Peyer's patch (tissue), 4 donors: ENCODE data around the gene ACADS. TPM values are rescaled to one million over a fixed set of nuclear protein-coding genes. Genes with fewer than 3 reads are reported as not detected.
A peak's percentile ranks its signal among the peaks of the same experiment; 100 is the strongest.

Source experiments
- DNase-seq, 3 donors: peaks; one replicate each; pipeline ENCODE4 v3.0.0-alpha.2; 2017 to 2019
- H3K27ac ChIP-seq, 4 donors: fragments of 200-600 bp; sonication (generic); one replicate each; pipeline ENCODE4 v1.5.1; 2016 to 2019
- H3K27me3 ChIP-seq, 2 donors: fragments of 200-600 bp; sonication (generic); one replicate each; pipeline ENCODE4 v1.5.1; 2019
- H3K36me3 ChIP-seq, 3 donors: fragments of 200-600 bp; sonication (generic); one replicate each; pipeline ENCODE4 v1.5.1; 2016 to 2019
- H3K4me1 ChIP-seq, 4 donors: fragments of 200-600 bp; sonication (generic); one replicate each; pipeline ENCODE4 v1.5.1; 2016 to 2019
- H3K4me3 ChIP-seq, 4 donors: fragments of 200-600 bp; sonication (generic); 1 replicate in 3 of 4; 2 replicates in 1 of 4; pipeline ENCODE4 v1.5.1; 2016 to 2019; ENCODE audit warnings: mild to moderate bottlenecking in 1 of 4
- H3K9me3 ChIP-seq, 4 donors: fragments of 200-600 bp; sonication (generic); one replicate each; pipeline ENCODE4 v1.5.1; 2016 to 2019; ENCODE audit warnings: mild to moderate bottlenecking in 1 of 4
- POLR2A ChIP-seq, 2 donors: fragments of 450-650 bp; IDR thresholded peaks; one replicate each; pipeline ENCODE4 v1.5.1; 2017; ENCODE audit warnings: antibody characterized with exemption in 2 of 2, mild to moderate bottlenecking in 2 of 2, moderate library complexity in 2 of 2
- total RNA-seq, 4 donors: library from RNA; depleted of rRNA; stranded (reverse); fragments of >200 nt; gene quantifications; one replicate each; pipeline ENCODE4 v1.1.0, GENCODE V29; 2016
- TF ChIP-seq, protein P1 (sequence below), 6 experiments: fragments of 450-650 bp in 4 of 6; fragments of 200-600 bp in 2 of 6; sonication (generic) in 1 of 6; IDR thresholded peaks; one replicate each; pipeline ENCODE4 v1.5.1; 2017 to 2019; ENCODE audit warnings: antibody characterized with exemption in 6 of 6, mild to moderate bottlenecking in 3 of 6, moderate library complexity in 1 of 6

Gene ACADS
- total RNA-seq, 4 donors from 2014 or later, result 126 to 358 (median 316) TPM

- Histone ChIP-seq H3K4me1 (peaks cover 0 to 20% (median 2%) of the 10 kb centered on the region in 4 donors), H3K4me3 (peak overlapping the region; percentile 83 to 92 (median 90)), H3K36me3 (peaks cover 0 to 15% (median 0%) of the 10 kb centered on the region in 3 donors), H3K27ac (peak overlapping the region; percentile 68 to 87 (median 82)), H3K27me3 (no peaks in the 10 kb centered on the region), H3K9me3 (no peaks in the 10 kb centered on the region)
- TF ChIP-seq, protein P1, sequence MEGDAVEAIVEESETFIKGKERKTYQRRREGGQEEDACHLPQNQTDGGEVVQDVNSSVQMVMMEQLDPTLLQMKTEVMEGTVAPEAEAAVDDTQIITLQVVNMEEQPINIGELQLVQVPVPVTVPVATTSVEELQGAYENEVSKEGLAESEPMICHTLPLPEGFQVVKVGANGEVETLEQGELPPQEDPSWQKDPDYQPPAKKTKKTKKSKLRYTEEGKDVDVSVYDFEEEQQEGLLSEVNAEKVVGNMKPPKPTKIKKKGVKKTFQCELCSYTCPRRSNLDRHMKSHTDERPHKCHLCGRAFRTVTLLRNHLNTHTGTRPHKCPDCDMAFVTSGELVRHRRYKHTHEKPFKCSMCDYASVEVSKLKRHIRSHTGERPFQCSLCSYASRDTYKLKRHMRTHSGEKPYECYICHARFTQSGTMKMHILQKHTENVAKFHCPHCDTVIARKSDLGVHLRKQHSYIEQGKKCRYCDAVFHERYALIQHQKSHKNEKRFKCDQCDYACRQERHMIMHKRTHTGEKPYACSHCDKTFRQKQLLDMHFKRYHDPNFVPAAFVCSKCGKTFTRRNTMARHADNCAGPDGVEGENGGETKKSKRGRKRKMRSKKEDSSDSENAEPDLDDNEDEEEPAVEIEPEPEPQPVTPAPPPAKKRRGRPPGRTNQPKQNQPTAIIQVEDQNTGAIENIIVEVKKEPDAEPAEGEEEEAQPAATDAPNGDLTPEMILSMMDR (IDR thresholded peaks at IDR 0.05), result no peak
- TF ChIP-seq POLR2A (IDR thresholded peaks at IDR 0.05), result peak in 1 of 2 donors; percentile 18
- DNase-seq, result peak in 2 of 3 donors; percentile 53 to 65
Measured at GRCh38 chr12:120710805-120711296, 14.8 kb upstream of the ACADS start.

GRCh38 chr12:120711411-120711810, 14.2 kb upstream of the ACADS start:
- no peaks in the 10 kb centered on the region for H3K27me3 ChIP-seq
- H3K4me3 ChIP-seq, result peak overlapping the region; percentile 83 to 92 (median 90)
- TF ChIP-seq, protein P1 (IDR thresholded peaks at IDR 0.05), result no peak
- no peak for TF ChIP-seq POLR2A (IDR thresholded peaks at IDR 0.05)
- DNase-seq, result no peak
- no peaks in the 10 kb centered on the region for H3K9me3 ChIP-seq
- H3K27ac ChIP-seq, result peak overlapping the region in 3 of 4 donors; percentile 68 to 87 (median 86)
- H3K36me3 ChIP-seq, result peaks cover 0 to 20% (median 0%) of the 10 kb centered on the region in 3 donors
- peaks cover 0 to 22% (median 2%) of the 10 kb centered on the region in 4 donors for H3K4me1 ChIP-seq

DNA sequence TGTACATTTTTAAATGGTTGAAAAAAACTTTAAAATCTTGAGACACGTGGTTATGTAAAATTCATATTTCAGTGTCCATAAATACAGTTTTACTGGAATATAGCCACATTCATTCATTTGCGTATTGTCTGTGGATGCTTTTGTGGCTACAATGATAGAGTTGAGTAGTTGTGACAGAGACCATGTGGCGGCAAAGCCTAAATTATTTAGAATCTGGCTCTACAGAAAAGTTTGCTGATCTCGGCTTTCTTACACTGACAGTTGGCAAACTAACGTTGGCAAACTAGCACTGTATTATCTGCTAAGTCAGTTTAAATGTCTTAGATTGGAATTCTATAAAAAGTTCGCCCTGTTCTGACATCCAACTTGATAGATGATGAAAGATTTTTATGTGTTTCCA, 13.0 kb upstream of the ACADS start:
- no peak overlapping the region for H3K27ac ChIP-seq
- no peak for DNase-seq
- no peaks in the 10 kb centered on the region for H3K9me3 ChIP-seq
- no peak overlapping the region for H3K4me3 ChIP-seq
- peaks cover 0 to 32% (median 0%) of the 10 kb centered on the region in 3 donors for H3K36me3 ChIP-seq
- peaks cover 0 to 30% (median 2%) of the 10 kb centered on the region in 4 donors for H3K4me1 ChIP-seq
- no peaks in the 10 kb centered on the region for H3K27me3 ChIP-seq
- TF ChIP-seq, protein P1 (IDR thresholded peaks at IDR 0.05), result no peak
- no peak for TF ChIP-seq POLR2A (IDR thresholded peaks at IDR 0.05)

DNA sequence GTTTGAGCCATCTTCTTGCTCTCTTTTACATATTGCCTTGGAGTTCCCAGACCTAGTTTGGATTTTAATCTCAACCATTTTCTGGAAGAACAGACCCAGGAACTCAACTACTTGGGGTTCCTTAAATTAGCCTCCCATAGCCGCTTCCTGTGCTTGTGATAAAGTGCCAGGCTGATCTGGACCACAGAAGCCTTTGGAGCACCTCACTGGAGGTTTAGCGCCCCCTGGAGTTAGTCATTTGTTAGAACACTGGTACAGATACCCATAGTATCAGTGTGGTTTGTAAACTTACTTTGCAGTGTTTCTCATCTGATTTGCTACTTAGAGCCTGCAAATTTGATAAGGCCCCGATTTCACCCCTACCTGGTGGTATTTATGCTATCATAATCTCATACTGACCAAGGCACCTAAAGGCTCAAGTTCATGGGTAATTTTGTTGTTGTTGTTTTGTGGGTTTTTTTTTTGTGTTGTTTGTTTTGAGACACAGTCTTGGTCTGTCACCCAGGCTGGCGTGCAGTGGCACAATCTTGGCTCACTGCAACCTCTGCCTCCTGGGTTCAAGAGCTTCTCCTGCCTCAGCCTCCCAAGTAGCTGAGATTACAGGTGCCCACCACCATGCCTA, 11.7 kb upstream of the ACADS start:
- no peak overlapping the region for H3K4me3 ChIP-seq
- TF ChIP-seq POLR2A (IDR thresholded peaks at IDR 0.05), result no peak
- TF ChIP-seq, protein P1 (IDR thresholded peaks at IDR 0.05), result peak; percentile 51 to 90 (median 88)
- peaks cover 0 to 45% (median 0%) of the 10 kb centered on the region in 3 donors for H3K36me3 ChIP-seq
- H3K27me3 ChIP-seq, result no peaks in the 10 kb centered on the region
- H3K9me3 ChIP-seq, result no peaks in the 10 kb centered on the region
- peaks cover 0 to 40% (median 2%) of the 10 kb centered on the region in 4 donors for H3K4me1 ChIP-seq
- no peak overlapping the region for H3K27ac ChIP-seq
- peak in 2 of 3 donors; percentile 71 to 84 for DNase-seq

GRCh38 chr12:120718055-120718454, 7.6 kb upstream of the ACADS start:
- H3K27ac ChIP-seq, result peak overlapping the region in 1 of 4 donors; percentile 86

More at GRCh38 chr12:120718055-120718454, 7.6 kb upstream of the ACADS start:
- no peaks in the 10 kb centered on the region for H3K27me3 ChIP-seq
- TF ChIP-seq POLR2A (IDR thresholded peaks at IDR 0.05), result no peak
- TF ChIP-seq, protein P1 (IDR thresholded peaks at IDR 0.05), result no peak
- no peak for DNase-seq
- H3K4me3 ChIP-seq, result no peak overlapping the region
- peaks cover 0 to 84% (median 0%) of the 10 kb centered on the region in 3 donors for H3K36me3 ChIP-seq
- peaks cover 0 to 34% (median 2%) of the 10 kb centered on the region in 4 donors for H3K4me1 ChIP-seq
- no peaks in the 10 kb centered on the region for H3K9me3 ChIP-seq
